GM19395 (cell line): ENCODE results near the gene TEX22.

Experiments
- ATAC-seq: cut with Tn5 transposase; IDR thresholded peaks from one replicate; pipeline ENCODE4 v1.9.1; 2021; ENCODE audit warnings: mild to moderate bottlenecking, moderate library complexity; ENCODE audit not compliant: unreplicated experiment

TEX22 gene

DNA sequence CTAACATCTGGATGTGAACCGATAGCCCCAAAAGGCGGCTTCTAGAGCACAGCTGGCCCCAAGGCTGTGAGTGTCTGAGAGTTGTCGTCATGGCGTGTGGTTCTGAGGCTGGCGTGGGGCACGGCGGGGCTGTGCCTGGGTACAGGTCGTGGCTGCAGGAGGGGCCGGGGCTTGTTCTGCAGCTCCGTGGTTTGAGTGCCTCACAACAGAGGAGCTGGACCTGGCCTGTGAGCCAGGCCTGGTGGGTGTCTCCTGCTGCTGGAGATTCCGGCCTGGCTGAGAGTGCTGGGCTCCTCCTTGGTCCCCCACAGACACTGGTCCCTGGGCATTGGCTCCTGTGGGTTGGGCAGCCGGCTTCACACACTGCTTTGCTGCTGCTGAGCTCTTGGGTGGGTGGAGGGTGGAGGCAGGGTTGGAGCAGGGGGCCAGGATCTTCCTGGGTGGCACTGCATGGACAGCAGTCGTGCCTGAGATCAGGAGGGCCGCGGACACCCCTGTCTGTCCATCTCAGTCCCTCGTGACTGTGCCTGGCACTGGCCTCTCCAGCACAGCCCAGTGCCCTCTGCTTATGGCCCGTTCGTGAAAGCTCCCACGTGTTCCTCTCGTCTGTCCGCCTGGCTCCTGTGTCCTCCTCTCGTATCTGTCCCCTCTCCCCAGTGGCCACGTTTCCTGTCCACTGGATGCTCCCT, 31.8 kb upstream of the TEX22 start:
- ATAC-seq = no peak

DNA sequence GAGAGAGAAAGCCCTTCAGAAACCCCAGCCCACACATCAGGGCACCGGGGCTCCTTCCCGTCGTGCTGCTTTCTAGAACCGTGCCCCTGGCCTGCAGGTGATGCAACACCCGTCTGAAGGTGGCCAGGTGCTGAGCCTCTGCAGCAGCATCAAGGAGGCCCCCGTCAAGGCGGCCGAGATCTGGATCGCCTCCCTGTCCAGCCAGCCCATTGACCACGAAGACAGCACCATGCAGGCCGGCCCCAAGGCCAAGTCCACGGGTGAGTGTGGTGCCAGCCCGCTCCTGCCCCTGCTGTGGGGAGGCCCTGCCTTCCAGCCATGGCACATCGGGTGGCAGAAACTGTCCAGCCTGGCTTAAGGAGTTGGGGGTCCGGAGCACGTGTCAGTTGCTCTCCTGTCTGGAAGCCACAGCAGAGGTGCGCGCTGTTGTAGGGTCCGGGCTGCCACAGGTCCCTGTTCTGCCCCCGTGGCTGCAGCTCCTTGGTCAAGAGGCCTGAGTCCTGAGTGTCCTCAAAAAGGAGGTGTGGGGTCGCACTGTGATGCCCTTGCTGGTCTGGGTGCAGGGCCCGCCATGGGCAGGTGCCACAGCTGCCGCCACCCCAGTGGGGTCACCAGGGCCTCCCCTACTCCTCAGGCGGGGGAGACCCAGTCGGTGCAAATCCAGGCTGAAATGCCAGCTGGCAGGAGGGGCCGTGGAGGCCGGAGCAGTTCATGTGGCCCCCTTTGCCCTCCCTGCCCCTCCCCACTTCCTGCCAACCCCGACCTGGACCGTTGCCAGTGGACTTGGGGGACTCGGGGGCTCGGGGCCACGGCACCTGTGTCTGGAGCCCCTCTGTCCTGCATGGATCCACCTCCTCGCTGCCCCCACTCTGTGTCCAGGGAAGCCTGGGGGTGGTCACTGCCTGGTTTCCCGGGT, 31.0 kb upstream of the TEX22 start:
- ATAC-seq = no peak

- ATAC-seq = no peak
Observed at GRCh38 chr14:105368032-105368417, 30.3 kb upstream of the TEX22 start.

DNA sequence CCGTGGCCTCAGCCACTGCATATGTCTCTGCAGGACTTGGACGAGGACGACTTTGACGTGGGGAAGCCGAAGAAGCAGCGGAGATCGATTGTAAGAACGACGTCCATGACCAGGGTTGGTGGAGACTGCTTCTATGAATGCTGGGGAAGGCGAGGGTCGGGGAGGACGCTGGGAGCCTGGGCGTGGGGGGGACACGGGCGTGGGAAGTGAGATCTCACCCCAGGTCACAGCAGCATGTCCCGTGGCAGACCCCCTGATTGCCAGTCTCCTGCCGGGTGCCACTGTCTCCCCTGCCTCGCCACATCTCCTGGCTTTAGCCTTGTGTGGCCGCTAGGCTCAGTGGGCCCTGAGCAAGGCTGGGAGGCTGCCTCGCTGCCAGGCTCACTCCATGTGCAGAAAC, 29.9 kb upstream of the TEX22 start:
- no peak for ATAC-seq

GRCh38 chr14:105368910-105369652, 29.3 kb upstream of the TEX22 start:
- ATAC-seq = no peak

DNA sequence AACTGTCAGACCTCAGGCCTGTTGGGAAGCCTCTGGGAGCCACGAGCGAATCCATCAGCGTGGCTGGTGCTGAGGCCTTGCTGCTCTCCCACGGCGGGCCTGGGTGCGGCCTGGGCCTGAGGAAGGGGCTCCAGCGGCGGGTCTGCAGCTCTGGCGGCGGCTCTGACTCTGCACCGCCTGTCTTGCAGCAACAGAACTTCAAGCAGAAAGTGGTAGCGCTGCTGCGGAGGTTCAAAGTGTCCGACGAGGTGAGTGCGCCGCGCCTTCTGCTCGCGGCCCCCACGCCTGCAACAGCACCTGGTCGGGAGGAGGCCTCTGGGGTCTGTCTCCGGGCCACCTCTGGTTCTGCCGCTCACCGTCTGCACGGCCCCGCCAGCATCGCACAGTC, 28.7 kb upstream of the TEX22 start:
- no peak for ATAC-seq

DNA sequence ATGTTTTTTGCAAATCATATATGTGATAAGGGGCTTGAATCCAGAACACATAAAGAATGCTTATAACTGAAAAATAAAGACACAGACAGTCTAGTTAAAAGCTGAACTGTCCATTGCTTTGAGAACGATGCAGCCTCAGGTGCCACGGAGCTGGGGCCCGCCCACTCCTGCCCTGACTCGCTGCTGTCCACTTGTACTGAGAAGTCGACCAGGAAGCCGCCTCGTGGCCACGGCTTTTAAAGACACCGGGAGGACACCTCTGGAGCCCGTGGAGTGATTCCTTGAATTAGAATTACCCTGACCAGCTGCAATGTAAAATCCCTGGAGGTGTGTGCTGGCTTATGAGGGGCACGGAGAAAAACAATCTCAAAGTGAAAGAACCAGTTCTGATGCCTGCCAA, 23.9 kb upstream of the TEX22 start:
- no peak for ATAC-seq

DNA sequence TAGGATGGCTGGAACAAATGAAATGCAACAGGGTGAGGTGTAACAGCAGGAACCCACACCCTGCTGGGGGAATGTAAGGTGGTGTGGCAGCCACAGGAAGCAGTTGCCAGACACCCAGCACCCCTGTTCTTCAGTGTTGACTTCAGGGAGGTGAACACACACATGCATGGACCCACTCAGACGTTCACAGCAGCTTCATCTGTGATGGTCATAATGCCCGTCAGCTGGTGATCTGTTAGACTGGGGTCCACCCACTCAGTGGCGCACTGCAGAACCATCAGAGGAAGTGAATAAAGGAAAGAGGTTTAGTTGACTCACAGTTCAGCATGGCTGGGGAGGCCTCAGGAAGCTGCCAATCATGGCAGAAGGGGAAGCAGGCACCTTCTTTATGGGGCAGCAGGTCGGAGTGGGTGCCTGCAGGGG, 22.7 kb upstream of the TEX22 start:
- ATAC-seq = no peak

GRCh38 chr14:105376521-105377440, 21.6 kb upstream of the TEX22 start:
- ATAC-seq = no peak

DNA sequence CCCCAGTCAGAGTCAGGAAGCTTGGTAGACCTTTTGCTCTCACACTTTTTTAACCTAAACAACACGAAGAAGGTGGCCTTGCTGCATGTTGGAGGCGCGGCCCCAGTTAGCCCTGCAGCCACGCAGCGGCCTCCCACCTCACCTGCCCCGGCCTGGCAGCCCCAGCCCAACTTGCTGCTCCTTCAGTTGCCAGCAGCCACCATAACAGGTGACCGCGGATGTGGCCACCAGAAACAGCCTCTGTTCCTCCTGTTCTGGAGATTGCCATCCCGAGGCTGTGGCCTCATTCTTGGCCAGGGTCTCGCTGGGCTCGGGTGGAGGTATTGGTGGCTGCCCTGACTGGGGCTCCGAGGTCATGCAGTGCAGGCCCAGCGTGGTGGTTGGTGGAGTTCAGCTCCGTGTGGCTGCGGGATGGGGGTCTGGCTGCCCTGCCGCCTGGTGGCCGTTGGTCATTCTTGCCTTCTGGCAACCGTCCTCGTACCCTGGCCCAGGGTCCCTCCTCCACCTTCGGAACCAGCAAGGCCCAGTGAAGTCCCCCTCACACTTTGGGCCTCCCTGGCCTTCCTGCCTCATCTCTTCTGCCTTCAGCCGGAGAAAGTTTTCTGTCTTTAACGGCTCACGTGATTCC, 20.7 kb upstream of the TEX22 start:
- no peak for ATAC-seq

DNA sequence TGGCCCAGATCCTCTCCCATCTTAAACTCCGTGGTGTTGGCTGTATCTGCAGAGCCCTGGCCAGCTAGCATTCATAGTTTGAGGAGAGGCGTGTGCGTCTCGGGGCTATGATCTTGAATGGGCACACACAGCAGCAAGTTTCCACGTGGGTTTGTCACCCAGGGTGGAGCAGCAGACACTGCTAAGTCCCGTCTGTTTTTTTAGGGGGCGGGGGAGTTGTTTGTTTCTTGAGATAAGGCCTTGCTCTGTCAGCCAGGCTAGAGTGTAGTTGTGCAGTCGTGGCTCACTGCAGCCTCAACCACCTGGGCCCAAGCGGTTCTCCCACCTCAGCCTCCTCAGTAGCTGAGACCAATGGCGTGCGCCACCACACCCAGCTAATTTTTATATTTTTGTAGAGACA, 20.1 kb upstream of the TEX22 start:
- ATAC-seq = no peak

- ATAC-seq = no peak
Observed at GRCh38 chr14:105378873-105379685, 19.3 kb upstream of the TEX22 start.

DNA sequence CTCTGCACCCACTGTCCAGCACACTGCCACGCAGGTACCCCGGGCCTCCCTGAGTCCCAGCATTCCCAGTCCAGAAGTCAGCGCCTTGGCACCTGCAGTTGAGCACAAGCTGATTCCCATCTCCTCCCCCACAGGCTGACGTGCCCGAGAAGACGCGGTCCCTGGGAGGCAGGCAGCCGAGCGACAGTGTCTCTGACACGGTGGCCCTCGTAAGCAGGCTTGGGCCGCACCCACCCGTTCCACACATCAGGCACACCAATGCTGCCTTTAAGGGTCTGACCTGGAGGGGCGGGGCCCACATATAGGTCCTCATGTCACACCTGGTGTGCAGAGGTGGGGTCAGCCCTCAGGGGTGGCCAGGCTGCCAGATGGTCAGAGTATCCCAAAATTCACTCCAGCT, 18.4 kb upstream of the TEX22 start:
- ATAC-seq = no peak

DNA sequence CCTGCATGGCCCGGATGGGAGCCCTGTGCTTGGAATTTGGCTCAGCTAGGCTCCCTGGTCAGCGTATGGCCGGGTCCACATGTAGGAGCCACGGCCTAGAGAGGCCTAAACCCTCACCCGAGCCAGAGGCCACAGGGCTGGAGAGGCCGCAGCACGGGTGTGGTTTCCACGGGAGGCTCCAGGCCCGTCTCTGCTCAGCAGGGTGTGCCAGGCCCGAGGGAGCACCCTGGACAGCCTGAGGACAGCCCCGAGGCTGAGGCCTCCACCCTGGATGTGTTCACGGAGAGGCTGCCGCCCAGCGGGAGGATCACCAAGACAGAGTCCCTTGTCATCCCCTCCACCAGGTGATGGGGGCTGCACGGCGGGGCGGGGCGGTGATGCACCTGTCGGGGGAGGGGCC, 17.6 kb upstream of the TEX22 start:
- no peak for ATAC-seq

DNA sequence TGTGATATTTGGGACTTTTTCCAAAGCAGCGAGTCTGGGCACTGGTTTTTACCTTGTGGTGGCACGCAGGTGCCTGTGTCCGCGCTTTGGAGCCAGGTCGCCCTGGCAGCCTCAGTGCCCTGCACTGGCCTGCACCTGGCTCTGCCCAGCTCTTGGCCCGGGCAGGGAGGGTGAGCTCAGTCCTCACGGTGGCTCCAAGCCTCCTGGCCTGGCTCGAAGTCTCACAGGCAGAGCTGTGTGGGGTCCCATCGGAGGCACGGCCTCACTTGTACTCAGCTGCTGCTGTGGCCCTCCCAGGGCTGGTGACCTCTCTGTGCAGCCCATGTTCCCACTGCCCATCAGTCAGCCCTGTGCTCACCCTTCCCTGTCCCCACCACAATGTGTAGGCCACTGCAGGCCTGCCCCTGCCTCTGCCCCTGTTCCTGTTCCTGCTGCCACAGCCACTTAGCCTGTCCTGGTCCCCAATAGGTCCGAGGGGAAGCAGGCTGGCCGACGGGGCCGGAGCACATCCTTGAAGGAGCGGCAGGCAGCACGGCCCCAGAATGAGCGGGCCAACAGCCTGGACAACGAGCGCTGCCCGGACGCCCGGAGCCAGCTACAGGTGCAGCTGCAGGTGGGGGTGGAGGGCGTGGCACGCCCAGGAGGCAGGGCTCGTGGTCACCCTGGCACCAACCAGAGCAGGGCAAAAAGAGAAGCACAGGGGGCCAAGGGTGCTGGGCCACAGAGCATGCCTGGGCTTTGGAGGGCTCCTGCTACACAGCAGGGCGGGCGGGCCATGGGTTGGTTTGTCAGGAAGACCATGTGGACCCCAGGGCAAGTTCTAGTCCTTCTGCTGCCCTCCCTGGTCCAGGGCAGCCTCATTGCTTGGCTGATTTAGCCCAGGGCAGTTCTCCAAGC, 16.6 kb upstream of the TEX22 start:
- no peak for ATAC-seq

GRCh38 chr14:105382343-105383082, 15.8 kb upstream of the TEX22 start:
- no peak for ATAC-seq

DNA sequence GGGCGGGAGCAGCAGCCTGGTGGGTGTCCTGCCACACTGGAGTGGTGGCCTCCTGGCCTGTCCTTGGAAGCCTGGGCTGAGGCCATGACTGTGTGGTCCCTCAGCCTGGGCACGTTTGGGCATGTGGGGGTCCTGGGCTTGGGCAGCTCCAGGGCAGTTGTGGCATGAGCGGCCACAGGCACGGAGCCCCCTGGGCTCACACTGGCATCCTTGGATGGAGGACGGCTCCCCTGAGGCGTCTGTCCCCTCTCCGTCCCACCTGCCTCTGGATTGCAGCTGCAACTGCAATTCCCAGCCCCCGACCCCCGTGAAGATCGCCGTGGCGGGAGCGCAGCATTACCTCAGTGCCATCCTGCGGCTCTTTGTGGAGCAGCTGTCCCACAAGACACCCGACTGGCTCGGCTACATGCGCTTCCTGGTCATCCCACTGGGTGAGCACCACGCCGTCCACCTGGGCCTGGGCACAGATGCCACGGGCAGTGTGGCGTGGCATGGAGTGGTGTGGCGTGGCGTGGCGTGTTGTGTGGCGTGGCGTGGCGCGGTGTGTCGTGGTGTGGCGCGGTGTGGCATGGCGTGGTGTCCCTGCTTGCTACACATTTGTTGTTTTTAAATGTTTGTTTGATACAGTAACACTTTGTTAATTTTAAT, 15.1 kb upstream of the TEX22 start:
- no peak for ATAC-seq
